ENCODE measurements around the gene NES.

NES gene, protein sequence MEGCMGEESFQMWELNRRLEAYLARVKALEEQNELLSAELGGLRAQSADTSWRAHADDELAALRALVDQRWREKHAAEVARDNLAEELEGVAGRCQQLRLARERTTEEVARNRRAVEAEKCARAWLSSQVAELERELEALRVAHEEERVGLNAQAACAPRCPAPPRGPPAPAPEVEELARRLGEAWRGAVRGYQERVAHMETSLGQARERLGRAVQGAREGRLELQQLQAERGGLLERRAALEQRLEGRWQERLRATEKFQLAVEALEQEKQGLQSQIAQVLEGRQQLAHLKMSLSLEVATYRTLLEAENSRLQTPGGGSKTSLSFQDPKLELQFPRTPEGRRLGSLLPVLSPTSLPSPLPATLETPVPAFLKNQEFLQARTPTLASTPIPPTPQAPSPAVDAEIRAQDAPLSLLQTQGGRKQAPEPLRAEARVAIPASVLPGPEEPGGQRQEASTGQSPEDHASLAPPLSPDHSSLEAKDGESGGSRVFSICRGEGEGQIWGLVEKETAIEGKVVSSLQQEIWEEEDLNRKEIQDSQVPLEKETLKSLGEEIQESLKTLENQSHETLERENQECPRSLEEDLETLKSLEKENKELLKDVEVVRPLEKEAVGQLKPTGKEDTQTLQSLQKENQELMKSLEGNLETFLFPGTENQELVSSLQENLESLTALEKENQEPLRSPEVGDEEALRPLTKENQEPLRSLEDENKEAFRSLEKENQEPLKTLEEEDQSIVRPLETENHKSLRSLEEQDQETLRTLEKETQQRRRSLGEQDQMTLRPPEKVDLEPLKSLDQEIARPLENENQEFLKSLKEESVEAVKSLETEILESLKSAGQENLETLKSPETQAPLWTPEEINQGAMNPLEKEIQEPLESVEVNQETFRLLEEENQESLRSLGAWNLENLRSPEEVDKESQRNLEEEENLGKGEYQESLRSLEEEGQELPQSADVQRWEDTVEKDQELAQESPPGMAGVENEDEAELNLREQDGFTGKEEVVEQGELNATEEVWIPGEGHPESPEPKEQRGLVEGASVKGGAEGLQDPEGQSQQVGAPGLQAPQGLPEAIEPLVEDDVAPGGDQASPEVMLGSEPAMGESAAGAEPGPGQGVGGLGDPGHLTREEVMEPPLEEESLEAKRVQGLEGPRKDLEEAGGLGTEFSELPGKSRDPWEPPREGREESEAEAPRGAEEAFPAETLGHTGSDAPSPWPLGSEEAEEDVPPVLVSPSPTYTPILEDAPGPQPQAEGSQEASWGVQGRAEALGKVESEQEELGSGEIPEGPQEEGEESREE (N-terminal part only)

DNA sequence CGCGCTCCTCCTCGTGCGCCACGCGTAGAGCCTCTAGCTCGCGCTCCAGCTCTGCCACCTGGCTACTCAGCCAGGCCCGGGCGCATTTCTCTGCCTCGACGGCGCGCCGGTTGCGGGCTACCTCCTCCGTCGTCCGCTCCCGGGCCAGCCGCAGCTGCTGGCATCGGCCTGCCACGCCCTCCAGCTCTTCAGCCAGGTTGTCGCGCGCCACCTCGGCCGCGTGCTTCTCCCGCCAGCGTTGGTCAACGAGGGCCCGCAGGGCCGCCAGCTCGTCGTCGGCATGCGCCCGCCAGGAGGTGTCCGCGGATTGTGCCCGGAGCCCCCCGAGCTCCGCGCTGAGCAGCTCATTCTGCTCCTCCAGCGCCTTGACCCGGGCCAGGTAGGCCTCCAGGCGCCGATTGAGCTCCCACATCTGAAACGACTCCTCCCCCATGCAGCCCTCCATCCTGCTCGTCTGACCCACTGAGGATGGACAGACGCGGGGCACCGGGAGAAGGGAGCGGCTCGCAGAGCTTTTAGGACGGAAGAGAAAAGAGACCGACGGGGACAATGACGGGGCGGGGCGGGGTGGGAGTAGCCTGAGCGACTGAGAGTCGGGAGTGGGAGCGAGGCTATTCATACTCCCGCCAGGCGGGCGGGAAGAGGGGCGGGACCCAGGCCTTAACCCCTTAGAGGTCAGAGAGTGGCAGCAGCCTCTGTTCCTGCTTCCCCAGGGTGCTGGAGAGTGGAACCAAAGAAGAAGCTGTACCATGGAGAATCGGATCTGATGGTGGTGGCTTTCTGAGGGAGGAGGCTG is at the start of gene NES:
Gene NES, minus strand, starts transcription at position 588 of the 796 bp plus-strand sequence. Its CDS starts 143 bp downstream, at position 445.
- Histone ChIP-seq H3K79me2 (ENCODE audit: insufficient read depth, low read length) (no peaks in the 10 kb centered on the region), H3K9me3 (ENCODE audit: insufficient read depth, low read length, severe bottlenecking) (no peaks in the 10 kb centered on the region), H3K27me3 (ENCODE audit: insufficient read depth, low read length, poor library complexity) (peaks cover 70% of the 10 kb centered on the region), H2AFZ (ENCODE audit: low read depth, low read length) (no peak within 1 kb of the TSS), H3K4me1 (ENCODE audit: insufficient read depth, low read length) (0 out of 2 replicates have a peak, but pooled peaks cover 3% of the 10 kb centered on the region), H3K9ac (ENCODE audit: low read depth, low read length) (no peak within 1 kb of the TSS), H4K20me1 (ENCODE audit: insufficient read depth, low read length) (peaks cover 11% of the 10 kb centered on the region), H3K27ac (ENCODE audit: low read length) (no peak within 1 kb of the TSS), H3K4me2 (ENCODE audit: insufficient read depth, low read length) (no peak within 1 kb of the TSS), H3K4me3 (ENCODE audit: low read depth in 1 of 2, low read length in 2 of 2) (no peak within 1 kb of the TSS), H3K36me3 (ENCODE audit: insufficient read depth, low read length) (no peaks in the 10 kb centered on the region)
- ATAC-seq (ENCODE audit: insufficient read depth, low read depth) (no peak), DNase-seq (no peak)
- TF ChIP-seq EZH2 (IDR thresholded peaks at IDR 0.05; ENCODE audit: borderline replicate concordance, low read depth, low read length, severe bottlenecking), result no peak
- TF ChIP-seq, protein P1, sequence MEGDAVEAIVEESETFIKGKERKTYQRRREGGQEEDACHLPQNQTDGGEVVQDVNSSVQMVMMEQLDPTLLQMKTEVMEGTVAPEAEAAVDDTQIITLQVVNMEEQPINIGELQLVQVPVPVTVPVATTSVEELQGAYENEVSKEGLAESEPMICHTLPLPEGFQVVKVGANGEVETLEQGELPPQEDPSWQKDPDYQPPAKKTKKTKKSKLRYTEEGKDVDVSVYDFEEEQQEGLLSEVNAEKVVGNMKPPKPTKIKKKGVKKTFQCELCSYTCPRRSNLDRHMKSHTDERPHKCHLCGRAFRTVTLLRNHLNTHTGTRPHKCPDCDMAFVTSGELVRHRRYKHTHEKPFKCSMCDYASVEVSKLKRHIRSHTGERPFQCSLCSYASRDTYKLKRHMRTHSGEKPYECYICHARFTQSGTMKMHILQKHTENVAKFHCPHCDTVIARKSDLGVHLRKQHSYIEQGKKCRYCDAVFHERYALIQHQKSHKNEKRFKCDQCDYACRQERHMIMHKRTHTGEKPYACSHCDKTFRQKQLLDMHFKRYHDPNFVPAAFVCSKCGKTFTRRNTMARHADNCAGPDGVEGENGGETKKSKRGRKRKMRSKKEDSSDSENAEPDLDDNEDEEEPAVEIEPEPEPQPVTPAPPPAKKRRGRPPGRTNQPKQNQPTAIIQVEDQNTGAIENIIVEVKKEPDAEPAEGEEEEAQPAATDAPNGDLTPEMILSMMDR (IDR thresholded peaks at IDR 0.05; ENCODE audit: borderline replicate concordance, extremely low read depth, low read length, poor library complexity, severe bottlenecking), result no peak

- H3K27me3 ChIP-seq (ENCODE audit: insufficient read depth, low read length, poor library complexity), result no peaks in the 10 kb centered on the region
- peak overlapping the region; percentile 82 for H3K27ac ChIP-seq (ENCODE audit: low read length)
- H3K36me3 ChIP-seq (ENCODE audit: insufficient read depth, low read length), result peaks cover 46% of the 10 kb centered on the region
- ATAC-seq (ENCODE audit: insufficient read depth, low read depth) (no peak), DNase-seq (peak; percentile 65)
- no peak overlapping the region for H2AFZ ChIP-seq (ENCODE audit: low read depth, low read length)
- peak overlapping the region; percentile 92 for H3K4me2 ChIP-seq (ENCODE audit: insufficient read depth, low read length)
- peaks cover 63% of the 10 kb centered on the region for H3K79me2 ChIP-seq (ENCODE audit: insufficient read depth, low read length)
- H3K9ac ChIP-seq (ENCODE audit: low read depth, low read length), result peak overlapping the region; percentile 78
- H4K20me1 ChIP-seq (ENCODE audit: insufficient read depth, low read length), result peaks cover 46% of the 10 kb centered on the region
- no peaks in the 10 kb centered on the region for H3K9me3 ChIP-seq (ENCODE audit: insufficient read depth, low read length, severe bottlenecking)
- TF ChIP-seq EZH2 (IDR thresholded peaks at IDR 0.05; ENCODE audit: borderline replicate concordance, low read depth, low read length, severe bottlenecking), result no peak
- TF ChIP-seq, protein P1 (IDR thresholded peaks at IDR 0.05; ENCODE audit: borderline replicate concordance, extremely low read depth, low read length, poor library complexity, severe bottlenecking), result peak; percentile 79
- peak overlapping the region; percentile 77 to 78; a peak in 3 of 4 replicates for H3K4me3 ChIP-seq (ENCODE audit: low read depth in 1 of 2, low read length in 2 of 2)
- H3K4me1 ChIP-seq (ENCODE audit: insufficient read depth, low read length), result peaks cover 56% of the 10 kb centered on the region
Measured at GRCh38 chr1:156726549-156727226, 49.5 kb upstream of the NES start.

All from DND-41 (cell line).